Stimulated activated CD8-positive, alpha-beta memory T cell treated with anti-CD3 and anti-CD28 coated beads, Interleukin-7, amount 100 ng/mL, for 24 hours (primary cell): Measurements from ENCODE around the gene UNG.
A peak's percentile ranks its signal among the peaks of the same experiment; 100 is the strongest.

Experiments used
- DNase-seq: peaks from one replicate; pipeline ENCODE4 v3.0.0-alpha.2; 2020; ENCODE audit warnings: low read depth

Gene UNG

GRCh38 chr12:109089683-109090082 is 7.7 kb upstream of the UNG start:
- no peak for DNase-seq

GRCh38 chr12:109092497-109093021 is 4.8 kb upstream of the UNG start:
- DNase-seq: no peak

- peak; percentile 88 for DNase-seq
Measured at GRCh38 chr12:109093022-109093918, 4.1 kb upstream of the UNG start, which contains the start of gene ALKBH2. ALKBH2 (minus strand) TSS chr12:109093472; CDS start chr12:109092786, 686 bp downstream.

- DNase-seq: no peak
Measured at GRCh38 chr12:109097140-109097434, 310 bp upstream of the UNG start.

GRCh38 chr12:109098183-109098604 is 797 bp downstream of the UNG start:
- DNase-seq: no peak

GRCh38 chr12:109098651-109099050 is 1.3 kb downstream of the UNG start:
- no peak for DNase-seq

GRCh38 chr12:109099431-109100020 is 2.1 kb downstream of the UNG start:
- no peak for DNase-seq

- no peak for DNase-seq
Measured at GRCh38 chr12:109100741-109101140, 3.3 kb downstream of the UNG start.

GRCh38 chr12:109102491-109102890 is 5.1 kb downstream of the UNG start:
- DNase-seq: no peak

GRCh38 chr12:109105176-109105575 is 7.8 kb downstream of the UNG start:
- DNase-seq: no peak

GRCh38 chr12:109109746-109110350 is 12.5 kb downstream of the UNG start:
- no peak for DNase-seq

GRCh38 chr12:109110988-109111495 is 13.6 kb downstream of the UNG start:
- DNase-seq: peak; percentile 17

GRCh38 chr12:109112720-109113465 is 15.5 kb downstream of the UNG start:
- DNase-seq: no peak

- DNase-seq: no peak
Measured at GRCh38 chr12:109113661-109114321, 16.4 kb downstream of the UNG start.

GRCh38 chr12:109114644-109115043 is 17.2 kb downstream of the UNG start:
- DNase-seq: no peak

GRCh38 chr12:109115404-109115757 is 18.0 kb downstream of the UNG start:
- DNase-seq: no peak

GRCh38 chr12:109115758-109116610 is 18.6 kb downstream of the UNG start, which contains the start of gene ACACB:
ACACB (plus strand) TSS chr12:109116587; CDS start chr12:109139406, 22,819 bp downstream.
- DNase-seq: no peak

- no peak for DNase-seq
Measured at GRCh38 chr12:109116611-109116949, 19.2 kb downstream of the UNG start.

- no peak for DNase-seq
Measured at GRCh38 chr12:109120095-109120494, 22.7 kb downstream of the UNG start.

GRCh38 chr12:109120557-109120956 is 23.2 kb downstream of the UNG start:
- DNase-seq: no peak
